ENCODE measurements around the gene CLDN6. TPM values are rescaled to one million over a fixed set of nuclear protein-coding genes. Genes with fewer than 3 reads are reported as not detected.

The CLDN6 gene
- total RNA-seq, 4 donors from 2014 or later, result not detected

GRCh38 chr16:2992383-2993081 lies 25.5 kb downstream of the CLDN6 start:
- Histone ChIP-seq H3K27me3 (no peaks in the 10 kb centered on the region), H3K9me3 (no peaks in the 10 kb centered on the region), H3K4me1 (no peaks in the 10 kb centered on the region), H3K4me3 (replicated peaks in 1 of 3) (no peak overlapping the region), H3K36me3 (no peaks in the 10 kb centered on the region), H3K27ac (no peak overlapping the region)
- intact Hi-C loops (cut with DNase I), result no loop called here
- 85 to 90% methylated on average over 11 to 14 of the region's 14 CpGs for WGBS, 2 donors
- DNase-seq, result no peak
- no peak for TF ChIP-seq POLR2A (IDR thresholded peaks at IDR 0.05)
- no peak for TF ChIP-seq CTCF (IDR thresholded peaks at IDR 0.05)

DNA sequence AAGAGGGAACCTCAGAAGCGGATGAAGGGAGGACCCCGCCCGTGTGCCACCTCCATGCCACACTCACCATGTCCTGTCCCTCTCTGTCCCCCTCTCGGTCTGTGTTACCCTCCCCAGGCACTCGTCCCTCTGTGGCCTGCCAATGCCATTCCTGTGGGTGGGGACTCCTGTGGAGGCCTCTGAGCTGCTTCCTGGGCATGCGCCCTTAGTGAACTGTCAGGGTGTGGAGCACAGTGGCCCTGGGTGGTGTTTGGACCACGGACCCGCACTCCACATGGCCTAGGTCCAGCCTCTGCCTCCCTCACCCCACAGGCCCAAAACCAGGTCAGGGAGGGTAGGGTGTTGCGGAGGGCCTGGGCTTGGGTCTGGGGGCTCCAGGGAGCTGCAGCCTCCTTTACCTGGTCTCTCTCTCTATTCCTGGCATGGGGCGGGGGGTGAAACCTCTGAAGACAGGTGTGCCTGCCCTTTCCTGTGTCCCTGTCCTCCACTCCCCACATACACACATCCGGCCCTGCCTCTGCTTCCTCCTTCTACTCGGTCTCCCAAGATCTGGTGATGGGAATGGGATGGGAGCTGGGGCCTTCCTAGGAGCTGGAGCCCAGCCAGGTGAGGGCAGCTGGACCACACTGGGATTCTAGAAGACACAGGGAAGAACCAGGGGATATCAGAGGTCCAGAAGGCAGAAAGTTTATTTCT lies 26.3 kb downstream of the CLDN6 start:
- H3K27ac ChIP-seq, result no peak overlapping the region
- TF ChIP-seq POLR2A (IDR thresholded peaks at IDR 0.05), result no peak
- no peak for TF ChIP-seq CTCF (IDR thresholded peaks at IDR 0.05)
- H3K36me3 ChIP-seq, result no peaks in the 10 kb centered on the region
- H3K4me1 ChIP-seq, result no peaks in the 10 kb centered on the region
- 85 to 89% methylated on average over 11 to 12 of the region's 12 CpGs for WGBS, 2 donors
- no peaks in the 10 kb centered on the region for H3K27me3 ChIP-seq
- DNase-seq, result no peak
- intact Hi-C loops (cut with DNase I), result no loop called here
- H3K4me3 ChIP-seq (replicated peaks in 1 of 3), result no peak overlapping the region
- no peaks in the 10 kb centered on the region for H3K9me3 ChIP-seq

DNA sequence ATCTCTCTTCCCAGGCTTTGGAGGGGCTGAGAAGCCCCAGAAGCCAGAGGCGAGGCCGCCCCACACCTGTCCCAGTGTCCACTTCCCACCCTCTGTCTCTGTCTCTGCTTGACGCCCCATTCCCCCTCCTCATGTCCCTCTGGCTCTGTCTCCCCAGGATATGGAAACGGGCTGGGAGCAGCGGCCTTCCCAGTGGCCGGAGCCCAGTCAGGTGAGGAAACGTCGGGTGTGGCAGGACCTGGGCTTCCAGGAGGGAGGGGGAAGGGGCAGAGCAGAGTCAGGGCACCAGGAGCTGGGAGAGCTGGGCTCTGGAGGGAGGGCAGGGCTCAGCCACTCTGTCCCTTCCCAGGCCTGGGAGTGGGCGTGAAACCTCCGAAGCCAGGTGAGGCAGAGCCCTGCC lies 27.1 kb downstream of the CLDN6 start:
- no peak overlapping the region for H3K27ac ChIP-seq
- H3K4me1 ChIP-seq, result no peaks in the 10 kb centered on the region
- H3K9me3 ChIP-seq, result no peaks in the 10 kb centered on the region
- no peak for DNase-seq
- TF ChIP-seq POLR2A (IDR thresholded peaks at IDR 0.05), result no peak
- no peak for TF ChIP-seq CTCF (IDR thresholded peaks at IDR 0.05)
- H3K4me3 ChIP-seq (replicated peaks in 1 of 3), result no peak overlapping the region
- whole genome bisulfite sequencing, 2 donors, result 69 to 80% methylated on average over 6 to 10 of the region's 10 CpGs
- no peaks in the 10 kb centered on the region for H3K27me3 ChIP-seq
- H3K36me3 ChIP-seq, result no peaks in the 10 kb centered on the region
- intact Hi-C loops (cut with DNase I), result no loop called here

DNA sequence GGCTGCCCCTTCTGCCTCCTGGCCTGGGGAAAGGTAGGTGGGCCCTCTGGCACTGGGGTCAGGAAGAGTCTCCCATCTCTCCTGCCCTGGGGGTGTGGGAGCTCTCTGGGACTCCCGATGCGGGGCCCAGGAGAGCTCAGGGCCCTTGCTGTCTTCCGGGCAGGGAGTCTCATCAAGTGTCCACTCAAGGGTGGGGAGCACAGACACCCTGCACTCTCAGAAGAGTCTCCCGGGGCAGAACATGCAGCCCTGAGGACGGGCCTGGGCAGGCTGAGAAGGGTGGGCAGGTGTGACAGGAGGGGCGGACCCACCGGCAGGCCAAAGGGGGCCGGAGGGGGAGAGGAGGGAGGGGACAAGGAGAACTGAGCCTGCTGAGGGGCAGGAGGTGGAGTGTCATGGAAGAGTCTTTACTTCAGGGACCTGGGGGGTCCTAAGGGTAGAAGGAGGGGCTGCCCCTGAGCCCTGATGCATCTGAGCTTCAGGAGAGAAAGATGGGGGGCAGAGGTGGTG lies 29.3 kb downstream of the CLDN6 start:
- WGBS, 2 donors, result 40% methylated on average over 5 of the region's 8 CpGs

More for the DNA sequence above, 29.3 kb downstream of the CLDN6 start:
- H3K4me3 ChIP-seq (replicated peaks in 1 of 3), result no peak overlapping the region
- H3K9me3 ChIP-seq, result no peaks in the 10 kb centered on the region
- DNase-seq, result no peak
- no peak for TF ChIP-seq CTCF (IDR thresholded peaks at IDR 0.05)
- TF ChIP-seq POLR2A (IDR thresholded peaks at IDR 0.05), result no peak
- no peak overlapping the region for H3K27ac ChIP-seq
- intact Hi-C loops (cut with DNase I), result no loop called here
- H3K27me3 ChIP-seq, result no peaks in the 10 kb centered on the region
- peaks cover 3 to 5% of the 10 kb centered on the region in 2 donors for H3K4me1 ChIP-seq
- H3K36me3 ChIP-seq, result no peaks in the 10 kb centered on the region

Data from thyroid gland (tissue), 4 donors.